Sigmoid colon (tissue), 7 donors: ENCODE data around the gene SNHG17. TPM values are rescaled to one million over a fixed set of nuclear protein-coding genes. Genes with fewer than 3 reads are reported as not detected.
A peak's percentile ranks its signal among the peaks of the same experiment; 100 is the strongest.

Source experiments
- DNase-seq: peaks from one replicate; pipeline ENCODE4 v3.0.0-alpha.2; 2019
- H3K27ac ChIP-seq, 4 donors: fragments of 200-600 bp; sonication (generic); one replicate each; pipeline ENCODE4 v1.5.1; 2016 to 2019; ENCODE audit warnings: mild to moderate bottlenecking in 1 of 4
- H3K27me3 ChIP-seq, 3 donors: fragments of 200-600 bp; sonication (generic); one replicate each; pipeline ENCODE4 v1.5.1; 2019; ENCODE audit warnings: mild to moderate bottlenecking in 1 of 3
- H3K36me3 ChIP-seq, 4 donors: fragments of 200-600 bp; sonication (generic); one replicate each; pipeline ENCODE4 v1.5.1; 2016 to 2019
- H3K4me1 ChIP-seq, 4 donors: fragments of 200-600 bp; sonication (generic); one replicate each; pipeline ENCODE4 v1.5.1; 2017 to 2019
- H3K4me3 ChIP-seq, 4 donors: fragments of 200-600 bp; sonication (generic); one replicate each; pipeline ENCODE4 v1.5.1; 2017 to 2019; ENCODE audit warnings: mild to moderate bottlenecking in 2 of 4, moderate library complexity in 1 of 4
- H3K9me3 ChIP-seq, 4 donors: fragments of 200-600 bp in 3 of 4; sonication (generic) in 3 of 4; one replicate each; pipeline versions ENCODE4 v1.5.1 to v1.6.1; 2013 to 2019
- EP300 ChIP-seq, 4 donors: sonication (generic); formaldehyde crosslinking; IDR thresholded peaks; one replicate each; pipeline ENCODE4 v1.6.1; 2017; ENCODE audit warnings: antibody characterized with exemption in 4 of 4
- POLR2A ChIP-seq, 2 donors: fragments of 450-650 bp; IDR thresholded peaks; one replicate each; pipeline ENCODE4 v1.6.1; 2016; ENCODE audit warnings: antibody characterized with exemption in 2 of 2, mild to moderate bottlenecking in 2 of 2, moderate library complexity in 2 of 2
- POLR2AphosphoS5 ChIP-seq, 4 donors: sonication (generic); formaldehyde crosslinking; IDR thresholded peaks; one replicate each; pipeline ENCODE4 v1.6.1; 2017; ENCODE audit warnings: antibody characterized with exemption in 4 of 4
- WGBS, 2 donors: extraction: QIAGEN DNeasy Blood & Tissue Kit; methylation state at CpG; one replicate each; pipeline ENCODE4 v1.1.7; 2013; 5-methylcytosine and 5-hydroxymethylcytosine counted together
- intact Hi-C: fragments of 100-400 bp; cut with DNase I; formaldehyde crosslinking; loops from one replicate; pipeline ENCODE4 v1.15.1; 2023
- polyA plus RNA-seq, 3 donors: library from polyadenylated mRNA; stranded (reverse); fragments of 200-250 nt; gene quantifications; one replicate each; pipeline ENCODE4 v1.2.3, GENCODE V29; 2013
- total RNA-seq, 4 donors: library from RNA; depleted of rRNA; stranded (reverse); fragments of >200 nt; gene quantifications; one replicate each; pipeline ENCODE4 v1.1.0, GENCODE V29; 2016
- TF ChIP-seq, protein P1 (sequence below), 4 experiments: fragments of 450-650 bp in 3 of 4; fragments of 200-600 bp in 1 of 4; IDR thresholded peaks; one replicate each; pipeline ENCODE4 v1.5.1; 2016 to 2019; ENCODE audit warnings: antibody characterized with exemption in 4 of 4, mild to moderate bottlenecking in 3 of 4, moderate library complexity in 2 of 4
- donor health status: healthy with polysubstance abuse.
- donor health status: Bipolar disorder and iron deficiency.
- donor health status: healthy.

Gene SNHG17
- total and polyA plus RNA-seq, 7 donors = 9.0 to 35.6 (median 18.1) TPM

DNA sequence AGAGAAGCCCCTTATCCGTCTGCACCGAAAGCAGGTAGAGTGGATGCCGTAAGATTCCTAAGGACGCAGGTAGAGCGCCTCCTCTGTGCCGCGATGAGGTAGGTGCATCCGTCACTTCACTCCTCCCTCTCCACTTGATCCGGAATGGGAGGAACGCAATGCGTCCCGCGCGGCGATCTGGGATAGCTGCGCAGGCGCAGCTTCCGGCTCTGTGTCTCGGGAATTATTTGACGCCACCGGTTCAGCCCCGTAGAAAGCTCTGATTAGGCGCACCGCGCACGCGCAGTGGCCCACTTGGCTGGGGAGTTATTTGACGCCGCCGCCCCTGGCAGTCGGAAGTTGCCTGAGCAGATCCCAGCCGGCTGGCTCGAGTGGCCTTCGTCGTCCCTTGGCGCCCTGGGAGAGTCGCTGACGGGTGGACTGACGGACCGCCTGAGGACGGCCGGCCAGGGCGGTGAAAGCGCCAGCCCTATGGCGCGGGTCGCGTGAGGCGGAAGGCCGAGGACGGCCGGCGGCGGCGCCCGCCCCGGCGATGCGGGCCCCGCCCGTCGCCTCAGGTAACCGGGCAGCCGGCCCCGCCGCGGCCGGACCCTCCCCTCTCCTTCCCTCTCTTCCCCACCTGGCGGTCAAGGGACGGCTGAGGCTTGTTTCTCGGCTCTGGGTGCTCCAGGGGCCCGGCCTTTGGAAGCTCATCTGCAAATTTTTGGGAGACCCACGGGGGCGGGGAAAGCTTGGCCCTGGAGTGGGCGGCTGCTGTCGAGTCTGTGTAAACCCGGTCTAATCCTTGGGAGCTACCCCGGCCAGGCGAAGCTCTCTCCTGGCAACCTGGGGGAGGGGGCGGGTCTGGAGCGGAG, 37.6 kb upstream of the SNHG17 start, which contains the start of gene RALGAPB:
Gene RALGAPB, plus strand, starts transcription at position 331 of the 854 bp plus-strand sequence. CDS start 15,590 bp downstream, outside the sequence.
- WGBS, 2 donors = 0% methylated on average over 81 of the region's 81 CpGs
- intact Hi-C loops = loop anchor here (5.0 kb wide), 1 partner anchor 35 kb away; the partner anchor contains the start of gene SNHG17
- peak; percentile 99 for DNase-seq
- Histone ChIP-seq H3K27me3 (no peaks in the 10 kb centered on the region), H3K4me3 (peak within 1 kb of the TSS; percentile 68 to 87 (median 76)), H3K4me1 (peaks cover 0 to 27% (median 21%) of the 10 kb centered on the region in 4 donors), H3K36me3 (no peaks in the 10 kb centered on the region), H3K27ac (peak within 1 kb of the TSS; percentile 83 to 92 (median 92)), H3K9me3 (no peaks in the 10 kb centered on the region)
- TF ChIP-seq, protein P1, sequence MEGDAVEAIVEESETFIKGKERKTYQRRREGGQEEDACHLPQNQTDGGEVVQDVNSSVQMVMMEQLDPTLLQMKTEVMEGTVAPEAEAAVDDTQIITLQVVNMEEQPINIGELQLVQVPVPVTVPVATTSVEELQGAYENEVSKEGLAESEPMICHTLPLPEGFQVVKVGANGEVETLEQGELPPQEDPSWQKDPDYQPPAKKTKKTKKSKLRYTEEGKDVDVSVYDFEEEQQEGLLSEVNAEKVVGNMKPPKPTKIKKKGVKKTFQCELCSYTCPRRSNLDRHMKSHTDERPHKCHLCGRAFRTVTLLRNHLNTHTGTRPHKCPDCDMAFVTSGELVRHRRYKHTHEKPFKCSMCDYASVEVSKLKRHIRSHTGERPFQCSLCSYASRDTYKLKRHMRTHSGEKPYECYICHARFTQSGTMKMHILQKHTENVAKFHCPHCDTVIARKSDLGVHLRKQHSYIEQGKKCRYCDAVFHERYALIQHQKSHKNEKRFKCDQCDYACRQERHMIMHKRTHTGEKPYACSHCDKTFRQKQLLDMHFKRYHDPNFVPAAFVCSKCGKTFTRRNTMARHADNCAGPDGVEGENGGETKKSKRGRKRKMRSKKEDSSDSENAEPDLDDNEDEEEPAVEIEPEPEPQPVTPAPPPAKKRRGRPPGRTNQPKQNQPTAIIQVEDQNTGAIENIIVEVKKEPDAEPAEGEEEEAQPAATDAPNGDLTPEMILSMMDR (IDR thresholded peaks at IDR 0.05) = peak in 1 of 4 experiments; percentile 21
- TF ChIP-seq EP300 (IDR thresholded peaks at IDR 0.05) = no peak
- no peak for TF ChIP-seq POLR2A (IDR thresholded peaks at IDR 0.05)
- TF ChIP-seq POLR2AphosphoS5 (IDR thresholded peaks at IDR 0.05) = peak; percentile 28 to 82 (median 71)

DNA sequence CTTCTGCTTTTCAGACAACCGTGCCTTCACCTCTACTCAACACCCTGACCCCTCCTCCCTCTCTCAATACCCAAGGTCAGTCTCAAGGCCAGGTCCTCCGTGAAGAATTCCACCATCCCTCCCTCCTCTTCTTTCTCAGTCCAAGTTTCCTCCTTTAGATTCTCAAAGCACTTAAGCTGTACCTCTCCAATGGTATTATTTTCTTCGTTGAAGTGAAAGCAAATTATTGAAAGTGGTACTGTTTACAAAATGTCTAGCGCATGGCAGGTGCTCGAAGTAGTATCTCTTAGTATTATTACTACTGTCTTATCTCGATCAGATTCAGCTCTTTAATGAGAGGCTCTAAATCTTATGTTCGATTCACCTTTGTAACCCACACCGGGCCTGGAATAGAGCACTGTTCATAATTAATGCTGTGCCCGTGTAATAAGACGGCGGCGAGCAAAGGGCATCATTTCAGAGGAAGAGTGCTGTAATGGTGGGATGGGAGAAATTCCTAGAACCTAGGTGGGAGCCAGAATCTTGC, 36.9 kb upstream of the SNHG17 start:
- DNase-seq = no peak
- intact Hi-C loops = loop anchor here (5.0 kb wide), 1 partner anchor 35 kb away; the partner anchor contains the start of gene SNHG17
- Histone ChIP-seq H3K27ac (peak overlapping the region; percentile 83 to 92 (median 92)), H3K36me3 (no peaks in the 10 kb centered on the region), H3K27me3 (no peaks in the 10 kb centered on the region), H3K4me3 (peak overlapping the region; percentile 68 to 87 (median 76)), H3K4me1 (peaks cover 0 to 27% (median 21%) of the 10 kb centered on the region in 4 donors), H3K9me3 (no peaks in the 10 kb centered on the region)
- TF ChIP-seq EP300 (IDR thresholded peaks at IDR 0.05) (no peak), POLR2AphosphoS5 (IDR thresholded peaks at IDR 0.05) (no peak), POLR2A (IDR thresholded peaks at IDR 0.05) (peak in 1 of 2 donors; percentile 70)
- TF ChIP-seq, protein P1 (IDR thresholded peaks at IDR 0.05) = peak in 1 of 4 experiments; percentile 11
- WGBS, 2 donors = 7 to 22% methylated on average over 12 of the region's 12 CpGs

DNA sequence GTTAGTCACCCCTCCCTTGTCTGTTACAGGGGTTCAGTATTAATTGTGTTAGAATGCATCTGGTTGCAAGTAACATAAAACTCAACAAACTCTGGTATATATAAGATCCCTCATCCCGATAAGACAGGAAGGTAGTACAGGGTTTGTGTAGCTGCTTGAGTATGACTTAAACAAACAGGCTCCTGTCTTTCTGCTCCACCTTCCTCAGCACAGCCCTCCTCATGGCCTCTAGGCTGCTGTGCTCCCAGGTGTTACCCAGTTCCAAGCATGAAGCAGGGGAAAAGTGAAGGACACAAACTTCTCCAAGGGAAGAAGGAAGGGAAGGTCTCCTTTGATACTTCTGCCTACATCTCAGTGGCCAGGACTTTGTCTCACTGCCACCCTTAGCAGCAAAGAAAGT, 36.1 kb upstream of the SNHG17 start:
- peak overlapping the region; percentile 83 to 92 (median 92) for H3K27ac ChIP-seq
- intact Hi-C loops = loop anchor here (5.0 kb wide), 1 partner anchor 34 kb away; the partner anchor contains the start of gene SNHG17
- 60 to 74% methylated on average over 1 of the region's 1 CpG for WGBS, 2 donors
- peaks cover 0 to 27% (median 21%) of the 10 kb centered on the region in 4 donors for H3K4me1 ChIP-seq
- H3K9me3 ChIP-seq = no peaks in the 10 kb centered on the region
- no peaks in the 10 kb centered on the region for H3K36me3 ChIP-seq
- no peak for DNase-seq
- no peaks in the 10 kb centered on the region for H3K27me3 ChIP-seq
- TF ChIP-seq POLR2AphosphoS5 (IDR thresholded peaks at IDR 0.05) = no peak
- no peak for TF ChIP-seq POLR2A (IDR thresholded peaks at IDR 0.05)
- TF ChIP-seq, protein P1 (IDR thresholded peaks at IDR 0.05) = no peak
- no peak for TF ChIP-seq EP300 (IDR thresholded peaks at IDR 0.05)
- H3K4me3 ChIP-seq = no peak overlapping the region

DNA sequence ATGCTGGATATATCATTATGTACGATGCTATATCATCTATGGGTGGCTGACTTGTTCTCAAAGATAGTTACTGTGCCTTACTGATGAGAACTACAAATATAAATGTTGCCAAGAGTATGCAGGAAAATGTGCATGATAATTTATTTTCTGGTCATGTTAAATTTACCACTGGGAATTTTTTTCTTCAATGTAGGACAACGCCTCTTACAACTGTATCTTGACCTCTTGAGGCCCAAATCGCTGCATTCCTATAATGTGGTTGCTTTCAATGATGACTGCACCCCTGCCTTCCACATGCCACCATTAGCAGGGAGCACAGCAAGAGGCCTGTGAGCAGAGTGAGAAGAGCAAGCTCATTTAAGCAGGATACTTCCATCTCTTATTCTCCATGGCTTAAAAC, 31.9 kb upstream of the SNHG17 start:
- no peaks in the 10 kb centered on the region for H3K27me3 ChIP-seq
- H3K4me3 ChIP-seq = no peak overlapping the region
- intact Hi-C loops = no loop called here
- no peak for TF ChIP-seq EP300 (IDR thresholded peaks at IDR 0.05)
- TF ChIP-seq, protein P1 (IDR thresholded peaks at IDR 0.05) = no peak
- no peak for TF ChIP-seq POLR2A (IDR thresholded peaks at IDR 0.05)
- TF ChIP-seq POLR2AphosphoS5 (IDR thresholded peaks at IDR 0.05) = no peak
- 91 to 93% methylated on average over 3 of the region's 3 CpGs for WGBS, 2 donors
- H3K36me3 ChIP-seq = no peaks in the 10 kb centered on the region
- peaks cover 0 to 1% (median 0%) of the 10 kb centered on the region in 4 donors for H3K4me1 ChIP-seq
- no peak overlapping the region for H3K27ac ChIP-seq
- no peaks in the 10 kb centered on the region for H3K9me3 ChIP-seq
- DNase-seq = peak; percentile 4
